Measurements from ENCODE around the gene MOV10L1.
"Not testable (repeated sequence)": the region's sequence is repeated elsewhere in the genome, so short reads cannot be mapped to it uniquely, and the experiment has no call there.

The MOV10L1 gene

DNA sequence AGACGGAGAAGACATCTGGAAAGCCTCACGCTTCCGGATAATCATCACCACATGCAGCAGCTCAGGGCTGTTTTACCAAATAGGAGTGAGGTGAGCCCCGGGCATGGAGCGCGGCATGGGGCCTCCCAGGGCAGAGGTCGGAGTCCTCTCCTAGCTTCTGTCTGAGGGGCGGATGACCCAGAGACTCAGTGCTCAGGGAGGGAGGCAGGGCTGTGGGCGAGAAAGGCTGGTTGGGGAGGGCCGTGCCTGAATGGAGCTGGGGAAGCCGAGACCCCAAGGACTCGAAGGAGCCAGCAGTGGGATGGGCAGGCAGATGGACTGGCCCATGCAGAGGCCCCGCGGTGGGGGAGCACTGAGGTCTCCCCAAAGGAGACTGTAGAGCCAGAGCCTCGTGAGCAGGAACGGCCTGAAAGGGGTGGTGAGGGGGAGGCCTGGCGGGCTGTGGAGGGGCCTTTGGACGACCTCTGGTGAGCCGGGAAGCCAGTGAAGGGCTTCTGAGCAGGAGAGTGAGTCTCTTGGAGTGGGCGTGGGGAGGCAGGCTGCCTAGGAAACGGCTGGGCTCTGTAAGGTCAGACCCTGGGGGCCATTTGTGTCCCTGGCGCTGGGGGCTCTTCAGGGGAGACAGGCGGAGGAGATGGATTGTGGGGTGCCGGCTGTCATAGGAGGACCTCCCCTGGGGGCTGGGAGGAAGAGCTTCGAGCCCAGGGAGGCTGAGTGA lies 56.1 kb downstream of the MOV10L1 start:
- Histone ChIP-seq H3K27me3 (ENCODE audit: control insufficient read depth, insufficient read depth, low read length) (peaks cover 46% of the 10 kb centered on the region), H3K4me1 (ENCODE audit: control insufficient read depth, insufficient read depth, low read length) (no peaks in the 10 kb centered on the region), H3K4me3 (ENCODE audit: low read length) (no peak overlapping the region), H3K9me3 (replicated peaks; ENCODE audit: low read length) (no peaks in the 10 kb centered on the region), H3K36me3 (ENCODE audit: insufficient read depth, low read length) (no peaks in the 10 kb centered on the region), H3K4me2 (ENCODE audit: low read length) (no peak overlapping the region), H3K9ac (ENCODE audit: low read depth, low read length) (no peak overlapping the region)

- Histone ChIP-seq H3K27me3 (ENCODE audit: control insufficient read depth, insufficient read depth, low read length) (peaks cover 46% of the 10 kb centered on the region), H3K4me1 (ENCODE audit: control insufficient read depth, insufficient read depth, low read length) (no peaks in the 10 kb centered on the region), H3K36me3 (ENCODE audit: insufficient read depth, low read length) (no peaks in the 10 kb centered on the region), H3K9ac (ENCODE audit: low read depth, low read length) (no peak overlapping the region), H3K4me3 (ENCODE audit: low read length) (no peak overlapping the region), H3K4me2 (ENCODE audit: low read length) (no peak overlapping the region), H3K9me3 (replicated peaks; ENCODE audit: low read length) (no peaks in the 10 kb centered on the region)
These were observed 56.8 kb downstream of the MOV10L1 start for GRCh38 chr22:50146439-50147238.

DNA sequence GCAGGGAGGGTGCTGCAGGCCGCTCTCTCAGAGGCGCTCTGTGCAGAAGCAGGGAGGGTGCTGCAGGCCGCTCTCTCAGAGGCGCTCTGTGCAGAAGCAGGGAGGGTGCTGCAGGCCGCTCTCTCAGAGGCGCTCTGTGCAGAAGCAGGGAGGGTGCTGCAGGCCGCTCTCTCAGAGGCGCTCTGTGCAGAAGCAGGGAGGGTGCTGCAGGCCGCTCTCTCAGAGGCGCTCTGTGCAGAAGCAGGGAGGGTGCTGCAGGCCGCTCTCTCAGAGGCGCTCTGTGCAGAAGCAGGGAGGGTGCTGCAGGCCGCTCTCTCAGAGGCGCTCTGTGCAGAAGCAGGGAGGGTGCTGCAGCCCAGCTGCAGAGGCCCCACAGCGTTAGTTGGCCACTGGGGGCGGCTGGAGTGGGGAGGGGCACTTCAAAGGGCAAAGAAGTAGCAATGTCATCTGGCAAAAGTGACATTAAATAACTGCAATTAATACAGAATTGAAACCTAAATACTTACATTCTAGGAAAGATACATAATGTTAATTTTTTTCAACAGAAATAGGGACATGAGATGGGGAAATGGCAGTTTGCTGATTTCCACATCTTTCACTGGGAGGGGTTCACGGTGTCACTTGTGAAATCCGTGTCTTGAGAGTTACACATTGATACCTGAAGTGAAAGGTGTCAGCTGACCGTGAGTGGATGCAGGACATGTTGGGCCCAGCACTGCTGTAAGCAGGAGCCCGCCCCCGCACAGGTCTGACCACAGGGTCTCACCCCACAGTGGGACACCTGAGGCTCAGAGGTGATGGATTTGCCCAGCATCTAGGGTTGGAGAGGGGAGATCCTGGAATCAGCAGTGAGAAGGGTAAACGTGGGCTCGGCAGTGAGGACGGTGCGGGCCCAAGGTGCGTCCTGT lies 57.7 kb downstream of the MOV10L1 start:
- not testable (repeated sequence) for H3K4me3 ChIP-seq (ENCODE audit: low read length); H3K4me1 ChIP-seq (ENCODE audit: control insufficient read depth, insufficient read depth, low read length); H3K36me3 ChIP-seq (ENCODE audit: insufficient read depth, low read length); H3K9me3 ChIP-seq (replicated peaks; ENCODE audit: low read length); H3K9ac ChIP-seq (ENCODE audit: low read depth, low read length); H3K4me2 ChIP-seq (ENCODE audit: low read length)
- peaks cover 45% of the 10 kb centered on the region for H3K27me3 ChIP-seq (ENCODE audit: control insufficient read depth, insufficient read depth, low read length)

DNA sequence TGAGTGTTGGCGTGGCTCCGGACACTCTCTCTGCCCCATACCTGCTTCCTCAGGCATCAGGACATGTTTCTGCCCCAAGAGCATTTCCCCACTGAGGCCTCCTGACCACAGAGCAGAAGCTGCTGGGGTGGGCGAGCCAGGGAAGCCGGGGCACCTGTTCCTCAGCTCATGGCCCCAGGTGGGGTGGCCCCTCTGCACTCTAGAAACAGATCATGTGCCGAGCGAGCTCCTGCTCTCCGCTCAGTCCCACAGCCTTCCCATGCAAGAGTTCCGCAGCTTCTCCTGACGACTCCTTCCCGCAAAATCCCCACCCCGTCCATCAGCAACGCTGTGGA lies 58.3 kb downstream of the MOV10L1 start:
- no peak overlapping the region for H3K4me3 ChIP-seq (ENCODE audit: low read length)
- H3K36me3 ChIP-seq (ENCODE audit: insufficient read depth, low read length), result no peaks in the 10 kb centered on the region
- H3K4me2 ChIP-seq (ENCODE audit: low read length), result no peak overlapping the region
- no peaks in the 10 kb centered on the region for H3K4me1 ChIP-seq (ENCODE audit: control insufficient read depth, insufficient read depth, low read length)
- no peak overlapping the region for H3K9ac ChIP-seq (ENCODE audit: low read depth, low read length)
- H3K27me3 ChIP-seq (ENCODE audit: control insufficient read depth, insufficient read depth, low read length), result peaks cover 45% of the 10 kb centered on the region
- no peaks in the 10 kb centered on the region for H3K9me3 ChIP-seq (replicated peaks; ENCODE audit: low read length)

- Histone ChIP-seq H3K36me3 (ENCODE audit: insufficient read depth, low read length) (no peaks in the 10 kb centered on the region), H3K9me3 (replicated peaks; ENCODE audit: low read length) (no peaks in the 10 kb centered on the region), H3K4me1 (ENCODE audit: control insufficient read depth, insufficient read depth, low read length) (no peaks in the 10 kb centered on the region), H3K4me3 (ENCODE audit: low read length) (peak overlapping the region; percentile 50), H3K4me2 (ENCODE audit: low read length) (peak overlapping the region; percentile 76), H3K9ac (ENCODE audit: low read depth, low read length) (no peak overlapping the region), H3K27me3 (ENCODE audit: control insufficient read depth, insufficient read depth, low read length) (peaks cover 44% of the 10 kb centered on the region)
These were observed 59.4 kb downstream of the MOV10L1 start for GRCh38 chr22:50148991-50149721.

DNA sequence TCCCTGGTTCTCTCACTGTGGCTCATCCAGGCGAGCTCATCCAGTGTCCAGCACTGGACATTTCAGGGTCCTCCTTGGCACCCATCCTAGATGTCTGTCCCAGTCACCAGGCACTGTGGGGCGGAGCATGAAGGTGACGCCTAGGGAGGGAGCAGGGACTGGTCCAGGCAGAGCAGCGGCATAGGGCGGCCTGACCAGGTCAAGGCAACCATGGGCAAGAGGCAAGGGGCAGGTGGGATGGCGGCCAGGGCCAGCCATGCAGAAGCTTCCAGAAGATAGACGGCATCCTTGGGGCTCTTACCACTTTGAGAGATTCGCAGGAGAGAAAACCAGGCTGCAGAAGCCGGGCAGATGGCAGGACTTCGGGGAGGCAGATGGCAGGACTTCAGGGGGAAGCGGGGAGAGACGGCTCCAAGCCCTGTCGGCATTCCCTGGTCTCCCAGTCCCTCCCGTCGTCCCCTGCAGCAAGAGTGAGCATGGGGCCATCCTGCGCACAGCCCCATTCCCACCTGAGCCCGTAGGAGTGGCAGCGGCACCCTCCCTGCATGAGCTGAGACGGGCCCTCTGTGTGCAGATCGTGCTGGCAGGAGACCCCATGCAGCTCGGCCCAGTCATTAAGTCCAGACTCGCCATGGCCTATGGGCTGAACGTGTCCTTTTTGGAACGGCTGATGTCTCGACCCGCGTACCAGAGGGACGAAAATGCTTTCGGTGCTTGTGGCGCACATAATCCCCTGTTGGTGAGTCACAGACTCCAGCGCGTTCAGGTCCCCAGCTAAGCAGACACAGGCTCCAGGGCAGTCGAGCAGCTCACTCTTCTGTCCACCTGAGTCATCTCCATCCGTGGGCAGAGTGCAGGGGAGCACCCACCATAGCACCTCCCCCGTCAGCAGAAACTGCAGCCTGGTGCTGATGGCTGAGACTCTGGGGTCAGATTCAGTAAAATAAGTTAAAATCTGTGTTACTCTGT lies 60.6 kb downstream of the MOV10L1 start:
- Histone ChIP-seq H3K4me3 (ENCODE audit: low read length) (no peak overlapping the region), H3K9ac (ENCODE audit: low read depth, low read length) (no peak overlapping the region), H3K4me2 (ENCODE audit: low read length) (no peak overlapping the region), H3K4me1 (ENCODE audit: control insufficient read depth, insufficient read depth, low read length) (no peaks in the 10 kb centered on the region), H3K27me3 (ENCODE audit: control insufficient read depth, insufficient read depth, low read length) (peaks cover 39% of the 10 kb centered on the region), H3K36me3 (ENCODE audit: insufficient read depth, low read length) (no peaks in the 10 kb centered on the region), H3K9me3 (replicated peaks; ENCODE audit: low read length) (no peaks in the 10 kb centered on the region)

- H3K4me2 ChIP-seq (ENCODE audit: low read length), result no peak overlapping the region
- no peaks in the 10 kb centered on the region for H3K4me1 ChIP-seq (ENCODE audit: control insufficient read depth, insufficient read depth, low read length)
- H3K27me3 ChIP-seq (ENCODE audit: control insufficient read depth, insufficient read depth, low read length), result peaks cover 40% of the 10 kb centered on the region
- no peak overlapping the region for H3K9ac ChIP-seq (ENCODE audit: low read depth, low read length)
- no peak overlapping the region for H3K4me3 ChIP-seq (ENCODE audit: low read length)
- H3K36me3 ChIP-seq (ENCODE audit: insufficient read depth, low read length), result no peaks in the 10 kb centered on the region
- no peaks in the 10 kb centered on the region for H3K9me3 ChIP-seq (replicated peaks; ENCODE audit: low read length)
These were observed 62.0 kb downstream of the MOV10L1 start for GRCh38 chr22:50151571-50152537.

DNA sequence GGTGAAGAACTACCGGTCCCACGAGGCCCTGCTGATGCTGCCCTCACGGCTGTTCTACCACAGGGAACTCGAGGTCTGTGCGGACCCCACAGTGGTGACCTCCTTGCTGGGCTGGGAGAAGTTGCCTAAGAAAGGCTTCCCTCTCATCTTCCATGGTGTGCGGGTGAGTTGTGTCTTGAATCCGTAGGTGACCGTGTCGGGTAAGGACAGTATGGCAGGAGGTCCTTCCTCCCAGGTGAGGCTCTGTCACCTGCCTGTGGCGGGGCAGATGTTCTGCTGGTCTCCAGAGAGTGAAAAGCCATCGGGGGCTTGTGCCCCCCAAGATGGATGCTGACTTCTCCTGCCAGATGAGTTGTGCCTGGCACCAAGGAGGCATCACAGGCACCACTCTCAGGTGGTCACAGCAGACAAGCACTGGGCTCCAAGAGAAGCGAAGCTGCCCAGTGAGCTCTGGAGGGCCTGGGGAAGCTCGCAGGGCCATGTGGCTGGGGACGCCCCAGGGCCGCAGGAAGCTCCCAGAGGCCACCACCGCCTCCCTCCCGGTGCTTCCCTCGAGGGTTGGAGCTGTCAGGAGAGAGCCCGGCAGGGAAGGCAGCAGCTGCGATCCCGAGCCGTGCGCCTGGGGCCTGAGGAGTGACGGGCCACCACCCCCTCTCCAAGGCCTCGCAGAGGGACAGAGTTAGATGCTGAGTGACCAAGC lies 63.4 kb downstream of the MOV10L1 start:
- Histone ChIP-seq H3K4me2 (ENCODE audit: low read length) (no peak overlapping the region), H3K4me3 (ENCODE audit: low read length) (no peak overlapping the region), H3K9me3 (replicated peaks; ENCODE audit: low read length) (no peaks in the 10 kb centered on the region), H3K4me1 (ENCODE audit: control insufficient read depth, insufficient read depth, low read length) (no peaks in the 10 kb centered on the region), H3K36me3 (ENCODE audit: insufficient read depth, low read length) (no peaks in the 10 kb centered on the region), H3K27me3 (ENCODE audit: control insufficient read depth, insufficient read depth, low read length) (peaks cover 53% of the 10 kb centered on the region), H3K9ac (ENCODE audit: low read depth, low read length) (no peak overlapping the region)

DNA sequence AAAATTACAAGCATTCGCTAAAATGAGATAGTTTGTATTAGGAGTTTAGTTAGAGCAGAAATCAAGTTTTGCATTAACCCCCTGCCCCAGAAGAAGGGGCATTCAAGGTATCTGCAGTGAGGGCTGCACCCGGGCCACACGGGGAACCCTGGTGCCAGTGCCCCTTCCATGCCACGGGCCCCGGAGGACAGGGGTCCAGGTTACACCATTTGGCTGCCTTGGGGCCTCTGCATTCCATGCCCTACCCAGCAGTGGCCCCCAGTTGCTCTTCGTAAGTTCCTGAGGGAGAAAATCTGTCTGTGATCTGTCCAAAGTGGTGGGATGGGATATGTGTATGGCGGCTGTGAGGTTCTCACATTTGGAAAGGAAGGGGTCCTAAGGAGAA lies 63.9 kb downstream of the MOV10L1 start:
- H3K27me3 ChIP-seq (ENCODE audit: control insufficient read depth, insufficient read depth, low read length), result peaks cover 59% of the 10 kb centered on the region
- H3K4me2 ChIP-seq (ENCODE audit: low read length), result no peak overlapping the region
- no peaks in the 10 kb centered on the region for H3K36me3 ChIP-seq (ENCODE audit: insufficient read depth, low read length)
- H3K9me3 ChIP-seq (replicated peaks; ENCODE audit: low read length), result no peaks in the 10 kb centered on the region
- H3K4me1 ChIP-seq (ENCODE audit: control insufficient read depth, insufficient read depth, low read length), result no peaks in the 10 kb centered on the region
- H3K9ac ChIP-seq (ENCODE audit: low read depth, low read length), result no peak overlapping the region
- H3K4me3 ChIP-seq (ENCODE audit: low read length), result no peak overlapping the region

All from skeletal muscle satellite cell (primary cell).